HL-60/S4 treated with phorbol 12-myristate 13-acetate at 8.2 ng/mL for 4 days and 3 days (cell line): Measurements from ENCODE around the gene JPH3.

Source experiments
- in situ Hi-C: fragments of 300-500 bp; cut with MboI; formaldehyde crosslinking; loops from 2 replicates; pipeline ENCODE4 v1.15.0; 2022; ENCODE audit warnings: low sequenced_read_pairs

The JPH3 gene

GRCh38 chr16:87602001-87602775, at the start of gene JPH3:
Gene JPH3, plus strand, starts transcription at chr16:87602508. Its CDS starts 639 bp downstream, at chr16:87603147.
- in situ Hi-C loops = no loop called here

DNA sequence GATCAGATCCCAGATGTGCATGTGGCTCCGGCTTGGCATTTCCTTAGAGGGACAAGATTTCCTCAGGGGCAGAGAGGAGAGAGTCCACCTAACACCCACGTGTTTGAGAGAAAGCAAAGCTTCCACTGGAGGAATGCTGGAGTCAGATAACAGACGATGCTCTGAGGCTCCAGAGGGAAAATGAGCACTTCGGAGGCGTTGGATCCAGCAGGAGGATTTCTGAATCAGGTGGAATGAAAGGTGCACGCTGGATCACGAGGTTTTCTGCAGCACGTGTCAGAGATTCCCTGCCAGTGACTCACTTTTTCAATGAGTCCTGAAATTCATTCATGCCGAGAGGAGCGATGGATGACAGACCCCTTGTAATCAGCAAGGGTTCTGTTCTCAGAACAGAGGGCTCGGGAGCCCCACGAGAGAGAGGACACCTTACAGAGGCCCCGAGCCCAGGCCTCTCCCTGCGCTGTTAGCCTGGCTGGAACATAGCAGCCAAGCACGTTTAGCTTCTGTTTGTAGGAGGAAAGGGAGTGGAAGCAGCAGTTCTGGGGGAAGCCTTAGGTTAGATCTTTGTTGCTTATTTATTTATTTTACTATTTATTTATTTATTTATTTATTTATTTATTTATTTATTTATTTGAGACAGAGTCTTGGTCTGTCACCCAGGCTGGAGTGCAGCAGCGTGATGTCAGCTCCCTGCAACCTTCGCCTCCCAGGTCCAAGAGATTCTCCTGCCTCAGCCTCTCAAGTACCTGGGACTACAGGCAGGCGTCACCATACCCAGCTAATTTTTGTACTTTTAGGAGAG, 49.3 kb upstream of the JPH3 start:
- in situ Hi-C loops = no loop called here

DNA sequence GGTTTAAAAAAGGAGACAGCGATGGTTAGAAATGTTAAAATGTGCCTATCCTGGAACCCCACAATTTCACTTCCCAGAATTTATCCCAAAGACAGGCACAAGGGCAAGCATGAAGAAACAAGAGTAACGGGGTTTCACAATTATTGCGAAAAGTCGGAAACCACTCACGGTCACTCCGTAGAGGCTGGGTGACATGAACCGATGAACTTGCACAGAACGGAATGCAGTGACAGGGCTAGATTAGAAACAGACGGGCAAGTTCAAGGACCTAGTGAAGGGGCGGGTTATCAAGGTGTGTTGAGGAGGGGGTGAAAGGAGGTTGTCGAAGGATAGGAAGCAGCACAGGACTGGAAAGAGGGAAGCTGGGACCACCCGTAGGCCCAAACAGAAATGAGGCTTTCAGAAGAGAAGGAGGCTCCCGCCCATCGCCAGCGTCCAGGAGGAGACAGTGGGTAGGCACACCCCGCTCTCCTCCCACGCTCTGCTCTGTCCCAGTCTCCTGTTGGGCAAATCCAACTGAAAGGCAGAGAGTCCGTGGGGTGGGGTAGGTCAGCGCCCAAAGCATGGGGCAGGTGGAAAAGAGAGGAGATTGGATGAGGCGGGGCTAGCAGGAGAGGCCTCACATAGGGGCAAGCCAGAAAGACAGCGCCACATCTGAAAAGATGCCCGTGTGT, 47.4 kb upstream of the JPH3 start:
- in situ Hi-C loops = no loop called here

DNA sequence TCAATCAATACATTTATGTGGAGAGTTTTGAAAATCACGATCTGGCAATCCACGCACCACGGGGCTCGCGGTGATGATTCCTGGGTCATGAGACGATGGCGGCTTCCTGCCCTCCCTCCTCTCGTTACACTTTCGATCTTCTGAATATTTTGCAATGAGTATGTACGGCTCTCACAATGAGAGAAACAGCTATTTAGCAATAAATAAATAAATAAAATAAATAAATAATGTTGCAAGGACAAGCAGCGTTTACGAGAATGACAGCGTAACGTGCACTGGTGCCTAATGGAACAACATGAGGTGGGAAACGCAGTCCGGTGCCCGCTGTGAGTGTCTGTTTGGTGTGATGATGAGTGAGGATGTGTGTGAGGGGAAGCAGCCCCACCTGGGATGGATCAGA, 46.7 kb upstream of the JPH3 start:
- in situ Hi-C loops = no loop called here

DNA sequence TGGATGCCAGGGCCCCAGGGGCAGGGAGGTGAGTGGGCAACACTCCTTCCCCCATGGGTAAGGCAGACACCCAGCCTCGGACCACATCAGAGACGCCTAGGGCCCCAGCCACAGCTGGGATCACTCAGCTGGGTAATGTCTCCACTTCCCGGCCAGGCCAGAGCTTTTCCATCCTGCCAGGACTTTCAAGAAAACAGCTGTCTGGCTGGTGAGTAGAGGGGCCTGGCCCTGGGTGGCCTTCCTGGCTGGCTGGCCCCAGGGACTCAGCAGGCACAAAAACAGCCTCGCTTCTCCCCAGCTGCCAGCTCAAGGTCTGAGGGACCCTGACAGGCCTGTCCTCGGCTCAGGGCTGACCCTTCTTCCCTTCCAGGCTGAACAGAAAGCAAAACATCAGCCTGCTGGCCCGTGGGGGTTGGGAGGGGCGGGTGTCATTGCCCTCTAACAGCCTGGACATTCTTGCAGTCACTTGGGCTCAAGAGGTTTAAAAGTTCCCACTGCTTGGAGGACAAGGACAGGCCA, 45.3 kb upstream of the JPH3 start:
- in situ Hi-C loops = no loop called here

DNA sequence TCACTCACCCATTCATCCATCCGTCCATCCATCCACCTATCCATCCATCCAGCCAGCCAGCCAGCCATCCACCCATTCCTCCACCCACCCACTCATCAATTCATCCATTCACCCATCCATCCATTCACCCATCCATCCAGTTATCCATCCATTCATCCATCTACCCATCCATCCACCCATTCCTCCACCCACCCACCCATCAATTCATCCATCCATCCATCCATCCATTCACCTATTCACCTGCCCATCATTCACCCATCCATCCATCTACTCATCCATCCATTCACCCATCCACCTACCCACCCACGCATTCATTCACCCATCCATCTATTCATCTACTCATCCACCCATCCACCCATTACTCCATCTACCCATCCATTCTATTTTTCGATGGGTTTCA, 43.6 kb upstream of the JPH3 start:
- in situ Hi-C loops = no loop called here

- in situ Hi-C loops = no loop called here
These were observed 42.4 kb upstream of the JPH3 start for GRCh38 chr16:87559945-87560344.

DNA sequence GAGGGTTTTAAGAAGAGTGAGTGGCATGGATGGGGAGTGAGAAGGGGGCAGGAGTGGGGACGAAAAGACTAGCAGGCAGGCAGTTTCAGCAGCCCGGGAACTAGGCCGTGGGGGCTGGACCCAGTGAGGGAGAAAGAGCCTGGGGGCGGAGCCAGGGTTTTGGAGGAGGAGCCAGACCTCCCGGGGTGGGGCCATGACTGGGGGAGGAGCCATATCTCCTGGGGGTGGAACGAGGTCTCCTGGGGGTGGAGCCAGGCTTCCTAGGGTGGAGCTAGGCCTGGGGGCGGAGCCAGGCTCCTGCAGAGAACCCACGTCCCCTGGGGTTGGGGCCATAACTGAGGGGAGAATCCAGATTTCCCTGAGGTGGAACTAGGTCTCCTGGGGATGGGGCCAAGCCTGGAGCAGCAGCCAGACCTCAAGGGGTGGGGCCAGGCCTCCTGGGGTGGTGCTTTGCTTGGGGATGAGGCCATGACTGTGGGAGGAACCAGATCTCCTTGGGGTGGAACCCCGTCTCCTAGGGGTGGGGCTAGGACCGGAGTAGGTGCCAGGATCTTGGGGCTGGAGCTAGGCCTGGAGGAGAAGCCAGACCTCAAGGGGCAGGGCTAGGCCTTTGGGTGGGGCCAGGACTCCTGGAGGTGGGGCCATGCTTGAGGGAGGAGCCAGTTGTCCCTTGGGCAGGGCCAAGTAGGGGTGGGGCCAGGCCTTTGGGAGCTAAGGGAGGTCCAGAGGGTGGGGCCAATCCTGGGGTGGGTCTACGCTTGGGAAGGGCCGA, 41.7 kb upstream of the JPH3 start:
- in situ Hi-C loops = no loop called here

DNA sequence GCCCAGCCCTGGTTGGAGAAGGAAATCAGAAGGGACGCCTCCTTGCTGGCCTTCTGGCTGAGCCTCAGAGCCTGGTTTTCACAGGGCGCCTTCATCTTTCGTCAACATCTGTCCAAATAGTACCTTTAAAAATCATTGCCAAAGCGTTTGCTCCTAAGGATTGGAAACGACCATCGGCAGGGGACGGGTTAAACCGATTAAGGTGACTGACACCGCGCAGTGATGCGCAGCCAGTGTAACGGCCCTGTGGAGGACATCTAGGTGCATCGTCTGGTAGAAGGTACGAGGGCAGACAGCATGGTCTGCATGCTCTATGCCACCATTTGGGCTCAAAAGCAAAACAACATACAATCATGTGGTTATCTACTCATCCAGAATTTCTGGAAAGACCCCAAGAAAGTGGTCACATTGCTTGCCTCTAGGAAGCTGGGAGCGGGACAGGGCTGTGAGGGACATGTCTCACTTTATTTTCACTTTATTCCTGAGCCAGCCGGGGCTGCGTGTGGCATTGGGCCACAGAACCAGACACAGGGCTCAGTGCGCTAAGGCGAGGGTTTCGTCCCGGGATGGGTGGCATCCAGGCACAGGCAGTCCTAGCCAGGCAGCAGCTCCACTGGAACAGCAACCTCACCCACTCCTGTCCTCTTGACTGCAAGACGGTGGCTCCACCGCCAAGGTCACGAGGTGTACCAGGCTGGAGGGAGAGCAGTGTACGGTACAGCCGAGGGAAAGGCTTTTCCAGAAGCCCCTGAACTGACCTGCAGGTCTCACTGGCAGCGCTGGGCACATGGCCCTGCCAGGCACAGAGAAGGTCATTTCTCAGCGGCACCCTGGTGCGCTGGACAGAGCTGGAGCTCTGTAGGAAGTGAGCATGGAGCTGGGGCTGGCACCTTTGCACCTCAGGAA, 40.9 kb upstream of the JPH3 start:
- in situ Hi-C loops = no loop called here

DNA sequence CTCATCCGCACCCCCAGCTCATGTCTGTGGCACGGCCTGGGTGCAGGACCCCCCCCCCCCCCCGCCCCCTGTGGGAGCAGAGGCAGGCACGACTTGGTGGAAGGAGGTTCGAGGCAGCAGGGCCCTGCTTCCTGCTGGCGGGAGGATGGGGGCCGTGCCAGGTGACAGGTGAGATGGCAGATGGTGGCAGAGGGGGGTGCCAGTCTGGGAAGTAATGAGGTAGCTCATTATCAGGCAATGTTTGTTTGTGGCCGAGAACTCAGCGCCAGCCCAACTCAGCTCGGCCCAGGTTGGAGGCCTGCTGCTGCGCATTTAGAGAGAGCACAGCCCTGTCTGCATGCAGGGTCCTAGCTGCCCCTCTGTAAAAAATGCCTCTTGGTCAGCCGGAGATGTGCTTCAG, 40.1 kb upstream of the JPH3 start:
- in situ Hi-C loops = no loop called here

GRCh38 chr16:87563022-87563421, 39.3 kb upstream of the JPH3 start:
- in situ Hi-C loops = no loop called here

DNA sequence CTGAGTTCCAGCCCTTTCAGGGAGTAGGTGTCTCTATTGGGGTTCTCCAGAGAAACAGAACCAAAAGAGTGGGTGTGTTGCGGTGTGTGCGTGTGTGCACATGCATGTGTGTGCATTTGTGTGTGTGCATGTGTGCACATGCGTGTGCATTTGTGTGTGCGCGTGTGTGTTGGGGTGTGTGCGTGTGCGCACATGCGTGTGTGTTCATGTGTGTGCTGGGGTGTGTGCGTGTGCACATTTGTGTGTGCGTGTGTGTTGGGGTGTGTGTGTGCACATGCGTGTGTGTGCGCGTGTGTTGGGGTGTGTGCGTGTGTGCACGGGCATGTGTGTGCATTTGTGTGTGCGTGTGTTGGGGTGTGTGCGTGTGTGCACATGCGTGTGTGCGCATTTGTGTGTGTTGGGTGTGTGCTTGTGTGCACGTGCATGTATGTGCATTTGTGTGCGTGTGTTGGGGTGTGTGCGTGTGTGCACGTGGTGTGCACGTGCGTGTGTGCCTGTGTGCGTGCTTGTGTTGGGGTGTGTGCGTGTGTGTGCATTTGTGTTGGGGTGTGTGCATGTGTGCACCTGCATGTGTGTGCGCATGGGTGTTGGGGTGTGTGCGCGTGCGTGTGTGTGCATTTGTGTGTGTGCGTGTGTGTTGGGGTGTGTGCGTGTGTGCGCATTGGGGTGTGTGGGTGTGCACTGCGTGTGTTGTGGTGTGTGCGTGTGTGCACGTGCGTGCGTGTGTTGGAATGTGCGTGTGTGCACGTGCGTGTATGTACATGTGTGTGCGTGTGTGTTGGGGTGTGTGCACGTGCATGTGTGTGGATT, 38.4 kb upstream of the JPH3 start:
- in situ Hi-C loops = no loop called here

- in situ Hi-C loops = no loop called here
These were observed 37.9 kb upstream of the JPH3 start for GRCh38 chr16:87564524-87564778.

DNA sequence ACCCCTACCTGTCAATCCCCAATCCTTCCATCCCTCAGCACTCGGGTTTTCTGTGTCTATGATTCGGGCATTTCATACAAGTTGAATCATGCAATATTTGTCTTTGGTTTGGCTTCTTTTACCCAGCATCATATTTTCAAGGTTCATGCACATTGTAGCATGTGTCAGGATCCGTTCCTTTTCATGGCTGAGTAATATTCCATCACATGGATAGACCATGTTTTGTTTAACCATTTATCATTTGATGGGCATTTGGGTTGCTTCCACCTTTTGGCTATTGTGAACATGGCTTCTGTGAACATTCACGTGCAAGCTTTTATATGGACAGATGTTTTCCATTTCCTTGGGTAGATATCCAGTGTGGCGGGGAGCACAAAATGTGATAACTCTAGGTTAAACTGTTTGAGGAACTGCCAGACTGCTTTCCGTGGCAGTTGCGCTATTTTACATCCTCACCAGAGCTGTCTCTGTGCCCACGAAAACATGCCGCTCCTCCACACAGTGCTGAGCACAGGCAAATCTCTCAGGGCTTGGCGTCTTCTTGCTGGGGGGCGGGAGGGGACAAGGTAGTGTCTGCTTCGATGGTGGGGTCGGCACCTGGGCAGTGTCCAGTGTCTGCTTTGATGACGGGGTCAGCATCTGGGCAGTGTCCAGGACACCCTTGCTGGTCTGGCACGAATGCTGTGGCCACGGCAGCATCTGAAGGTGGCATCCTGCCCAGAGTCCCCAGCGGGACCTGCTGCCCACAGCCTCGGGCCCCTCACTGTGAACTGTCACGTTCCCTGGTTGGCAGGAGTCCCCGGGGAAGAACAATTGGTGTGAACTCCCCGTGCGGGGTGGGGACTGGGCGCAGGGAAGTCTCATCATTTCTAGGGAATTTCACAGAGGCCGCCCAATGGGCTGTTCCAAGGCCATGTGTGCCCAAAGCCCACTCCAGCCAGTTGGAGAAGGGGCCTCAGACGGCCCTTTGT, 32.4 kb upstream of the JPH3 start:
- in situ Hi-C loops = no loop called here

GRCh38 chr16:87570572-87570937, 31.8 kb upstream of the JPH3 start:
- in situ Hi-C loops = no loop called here

- in situ Hi-C loops = no loop called here
These were observed 31.1 kb upstream of the JPH3 start for GRCh38 chr16:87570938-87571867.

DNA sequence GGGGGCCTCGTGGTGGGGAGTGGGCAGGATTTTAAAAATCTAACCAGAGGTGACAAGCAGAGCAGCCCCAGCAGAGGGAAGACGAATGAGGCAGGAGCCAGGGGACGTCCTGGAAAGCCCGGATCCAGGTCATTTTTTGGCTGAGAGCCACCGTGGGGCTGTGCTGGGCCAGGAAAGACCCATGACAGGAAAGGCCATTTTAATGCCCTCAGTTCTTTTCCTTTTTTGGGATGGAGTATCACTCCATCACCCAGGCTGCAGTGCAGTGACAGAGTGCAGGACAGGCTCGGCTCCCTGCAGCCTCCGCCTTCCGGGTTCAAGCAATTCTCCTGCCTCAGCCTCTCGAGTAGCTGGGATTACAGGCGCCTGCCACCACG, 30.5 kb upstream of the JPH3 start:
- in situ Hi-C loops = no loop called here
